RWPE2 (cell line): Measurements from ENCODE around the gene ADAM33.
A peak's percentile ranks its signal among the peaks of the same experiment; 100 is the strongest.

ENCODE experiments used
- ATAC-seq: fragments of 200-7000 bp; cut with Tn5 transposase; 3 replicates; pipeline ENCODE4 v1.9.1; 2021; ENCODE audit warnings: low read depth
- DNase-seq: peaks from one replicate; pipeline ENCODE4 v3.0.0-alpha.2; 2020; ENCODE audit warnings: low spot score
- H3K27ac ChIP-seq: fragments of 450-650 bp; 2 replicates; pipeline ENCODE4 v1.5.1; 2017; ENCODE audit warnings: mild to moderate bottlenecking; ENCODE audit not compliant: poor library complexity, severe bottlenecking
- H3K27me3 ChIP-seq: fragments of 250-450 bp; sonication (Bioruptor Pico); 2 replicates; pipeline ENCODE4 v1.5.1; 2021; ENCODE audit warnings: mild to moderate bottlenecking, moderate library complexity; ENCODE audit not compliant: insufficient read depth, poor library complexity, severe bottlenecking
- H3K36me3 ChIP-seq: fragments of 250-450 bp; sonication (Bioruptor Pico); 2 replicates; pipeline ENCODE4 v1.5.1; 2020; ENCODE audit warnings: low read depth, mild to moderate bottlenecking, moderate library complexity
- H3K4me1 ChIP-seq: fragments of 250-450 bp; sonication (Bioruptor Pico); 2 replicates; pipeline ENCODE4 v1.5.1; 2021; ENCODE audit warnings: mild to moderate bottlenecking, moderate library complexity; ENCODE audit not compliant: insufficient read depth, poor library complexity, severe bottlenecking
- H3K4me3 ChIP-seq: fragments of 250-450 bp; sonication (Bioruptor Pico); 2 replicates; pipeline ENCODE4 v1.5.1; 2021; ENCODE audit warnings: mild to moderate bottlenecking, moderate library complexity; ENCODE audit not compliant: severe bottlenecking
- H3K9me3 ChIP-seq: fragments of 250-450 bp; sonication (Bioruptor Pico); 2 replicates; pipeline ENCODE4 v1.5.1; 2021; ENCODE audit warnings: mild to moderate bottlenecking, moderate library complexity; ENCODE audit not compliant: severe bottlenecking
- CTCF ChIP-seq: fragments of 450-650 bp; IDR thresholded peaks from one replicate; pipeline ENCODE4 v1.5.1; 2017; ENCODE audit warnings: mild to moderate bottlenecking, moderate library complexity; ENCODE audit not compliant: poor library complexity, severe bottlenecking

ADAM33 gene

GRCh38 chr20:3632311-3633004 lies 49.4 kb downstream of the ADAM33 start:
- Histone ChIP-seq H3K36me3 (peaks cover 15% of the 10 kb centered on the region; the same call in 1 of the 2 replicates), H3K4me3 (no peak overlapping the region), H3K4me1 (no peaks in the 10 kb centered on the region), H3K27ac (no peak overlapping the region), H3K9me3 (no peaks in the 10 kb centered on the region), H3K27me3 (no peaks in the 10 kb centered on the region)
- no peak for ATAC-seq
- no peak for DNase-seq
- TF ChIP-seq CTCF = peak; percentile 35

DNA sequence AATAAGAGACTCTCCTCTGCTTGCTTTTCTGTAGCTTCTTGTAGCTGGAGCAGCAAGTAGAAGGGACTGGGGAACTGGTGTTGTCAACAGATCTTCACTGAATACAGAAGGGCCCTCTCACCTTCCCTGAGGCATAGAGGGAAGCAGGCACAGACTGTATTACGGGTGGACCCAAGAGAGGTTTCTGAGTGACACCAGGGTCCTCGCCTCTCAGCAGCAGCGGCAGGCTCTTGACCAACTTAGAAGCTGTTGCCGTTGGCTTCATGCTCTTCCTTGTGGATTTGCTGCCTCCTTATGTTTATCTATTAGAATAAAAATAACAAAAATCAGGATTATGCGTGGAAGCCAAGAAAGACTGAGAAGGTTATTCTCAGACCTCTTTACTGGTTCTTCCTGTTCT lies 50.3 kb downstream of the ADAM33 start:
- Histone ChIP-seq H3K9me3 (no peaks in the 10 kb centered on the region), H3K27ac (no peak overlapping the region), H3K27me3 (no peaks in the 10 kb centered on the region), H3K4me1 (no peaks in the 10 kb centered on the region), H3K36me3 (peaks cover 15% of the 10 kb centered on the region; the same call in 1 of the 2 replicates), H3K4me3 (no peak overlapping the region)
- no peak for DNase-seq
- ATAC-seq = no peak
- no peak for TF ChIP-seq CTCF

DNA sequence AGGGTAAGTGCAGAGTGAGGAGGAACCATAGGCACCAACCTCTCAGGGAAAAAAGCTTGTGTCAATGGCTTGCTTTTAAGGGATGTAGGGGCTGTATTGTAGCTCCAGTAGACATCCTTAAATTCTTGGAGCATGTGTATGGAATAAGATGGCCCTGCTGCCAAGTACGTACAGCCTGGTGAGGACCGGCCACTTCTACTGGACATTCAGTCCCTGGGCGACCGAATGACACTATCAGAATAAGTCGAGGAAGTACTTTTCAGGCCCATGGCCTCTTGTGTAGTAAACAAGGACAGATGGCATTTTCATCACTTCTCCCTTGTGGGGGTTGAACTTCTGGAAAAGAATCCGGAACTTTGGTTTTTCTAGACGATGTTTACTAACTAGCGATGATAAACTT lies 51.4 kb downstream of the ADAM33 start:
- Histone ChIP-seq H3K4me1 (no peaks in the 10 kb centered on the region), H3K27me3 (no peaks in the 10 kb centered on the region), H3K9me3 (no peaks in the 10 kb centered on the region), H3K36me3 (peaks cover 15% of the 10 kb centered on the region; the same call in 1 of the 2 replicates), H3K4me3 (no peak overlapping the region), H3K27ac (no peak overlapping the region)
- TF ChIP-seq CTCF = no peak
- DNase-seq = no peak
- no peak for ATAC-seq

- Histone ChIP-seq H3K4me3 (no peak overlapping the region), H3K27me3 (no peaks in the 10 kb centered on the region), H3K36me3 (peaks cover 15% of the 10 kb centered on the region; the same call in 1 of the 2 replicates), H3K4me1 (no peaks in the 10 kb centered on the region), H3K27ac (no peak overlapping the region), H3K9me3 (no peaks in the 10 kb centered on the region)
- no peak for TF ChIP-seq CTCF
- DNase-seq (no peak), ATAC-seq (no peak)
Measured at GRCh38 chr20:3629893-3630292, 51.9 kb downstream of the ADAM33 start.
